Liver (tissue), 9 donors: ENCODE data around the gene MRGPRF. TPM values are rescaled to one million over a fixed set of nuclear protein-coding genes. Genes with fewer than 3 reads are reported as not detected.

ENCODE experiments used
- DNase-seq: peaks from one replicate; pipeline ENCODE4 v3.0.0-alpha.2; 2017; ENCODE audit warnings: low spot score
- H3K27ac ChIP-seq, 2 donors: one replicate each; pipeline ENCODE4 v1.7.0; 2013; ENCODE audit warnings: inconsistent platforms in 2 of 2, low read length in 2 of 2, control low read depth in 1 of 2, low read depth in 1 of 2, mild to moderate bottlenecking in 1 of 2
- H3K27me3 ChIP-seq, 4 donors: one replicate each; pipeline versions ENCODE4 v1.6.1 to v1.7.0; 2013; ENCODE audit warnings: low read length in 3 of 4, inconsistent platforms in 1 of 4, mild to moderate bottlenecking in 1 of 4, moderate library complexity in 1 of 4; ENCODE audit not compliant: control insufficient read depth in 4 of 4, insufficient read depth in 4 of 4
- H3K36me3 ChIP-seq, 4 donors: one replicate each; pipeline versions ENCODE4 v1.6.1 to v1.7.0; 2013; ENCODE audit warnings: low read length in 3 of 4, mild to moderate bottlenecking in 3 of 4, low read depth in 1 of 4, moderate library complexity in 1 of 4; ENCODE audit not compliant: control insufficient read depth in 4 of 4, insufficient read depth in 3 of 4
- H3K4me1 ChIP-seq, 4 donors: one replicate each; pipeline versions ENCODE4 v1.6.1 to v1.7.0; 2013; ENCODE audit warnings: low read length in 3 of 4, mild to moderate bottlenecking in 3 of 4, moderate library complexity in 1 of 4; ENCODE audit not compliant: control insufficient read depth in 4 of 4, insufficient read depth in 4 of 4
- H3K4me3 ChIP-seq, 3 donors: one replicate each; pipeline versions ENCODE4 v1.6.1 to v1.7.0; 2013; ENCODE audit warnings: low read length in 3 of 3, control low read depth in 1 of 3, low read depth in 1 of 3, mild to moderate bottlenecking in 1 of 3
- H3K9ac ChIP-seq, 2 donors: one replicate each; pipeline ENCODE4 v1.7.0; 2013; ENCODE audit warnings: low read length in 2 of 2, mild to moderate bottlenecking in 2 of 2, moderate library complexity in 2 of 2, control low read depth in 1 of 2, low read depth in 1 of 2
- H3K9me3 ChIP-seq, 4 donors: one replicate each; pipeline versions ENCODE4 v1.6.1 to v1.7.0; 2013; ENCODE audit warnings: low read length in 3 of 4; ENCODE audit not compliant: control insufficient read depth in 4 of 4
- EGR1 ChIP-seq, 2 donors: IDR thresholded peaks; 2 replicates each; pipeline ENCODE4 v1.6.1; 2016 to 2018; ENCODE audit warnings: antibody characterized with exemption in 2 of 2, low read depth in 2 of 2
- FOXA1 ChIP-seq: IDR thresholded peaks from 2 replicates; pipeline ENCODE4 v1.6.1; 2016; ENCODE audit warnings: antibody characterized with exemption
- FOXA2 ChIP-seq: IDR thresholded peaks from 2 replicates; pipeline ENCODE4 v1.6.1; 2016; ENCODE audit warnings: antibody characterized with exemption
- GABPA ChIP-seq, 2 donors: IDR thresholded peaks in 1 of 2; conservative IDR thresholded peaks in 1 of 2; 2 replicates each; pipeline ENCODE4 v1.6.1; 2016; ENCODE audit warnings: antibody characterized with exemption in 2 of 2, mild to moderate bottlenecking in 1 of 2, moderate library complexity in 1 of 2
- HNF4A ChIP-seq, 2 donors: conservative IDR thresholded peaks; 2 replicates each; pipeline ENCODE4 v1.6.1; 2016; ENCODE audit warnings: antibody characterized with exemption in 2 of 2, mild to moderate bottlenecking in 2 of 2
- HNF4G ChIP-seq: IDR thresholded peaks from 2 replicates; pipeline ENCODE4 v1.6.1; 2016; ENCODE audit warnings: antibody characterized with exemption
- JUND ChIP-seq, 2 donors: IDR thresholded peaks; 2 replicates each; pipeline ENCODE4 v1.6.1; 2016; ENCODE audit warnings: antibody characterized with exemption in 2 of 2
- SP1 ChIP-seq: IDR thresholded peaks from 2 replicates; pipeline ENCODE4 v1.6.1; 2018; ENCODE audit warnings: antibody characterized with exemption, mild to moderate bottlenecking
- YY1 ChIP-seq: IDR thresholded peaks from 2 replicates; pipeline ENCODE4 v1.6.1; 2016; ENCODE audit warnings: antibody characterized with exemption, mild to moderate bottlenecking
- WGBS: extraction: QIAGEN DNeasy Blood & Tissue Kit; methylation state at CpG from one replicate; pipeline ENCODE4 v1.1.7; 2013; 5-methylcytosine and 5-hydroxymethylcytosine counted together
- polyA plus RNA-seq, 2 donors: library from polyadenylated mRNA; stranded (reverse) in 1 of 2; unstranded in 1 of 2; fragments of 200-250 nt in 1 of 2; fragments of >200 nt in 1 of 2; fragmentation: Nextera tagmentation in 1 of 2; extraction: Ambion mirVana in 1 of 2; gene quantifications; one replicate each; pipeline versions ENCODE4 v1.2.1 to v1.2.3, GENCODE V29; 2013 to 2015
- total RNA-seq, 2 donors: library from RNA; depleted of rRNA; stranded (reverse); fragments of >200 nt; gene quantifications; one replicate each; pipeline ENCODE4 v1.2.3, GENCODE V29; 2014
- TF ChIP-seq, protein P1 (sequence below): IDR thresholded peaks from 2 replicates; pipeline ENCODE4 v1.6.1; 2016; ENCODE audit warnings: antibody characterized with exemption
- TF ChIP-seq, protein P2 (sequence below): fragments of 150-350 bp; IDR thresholded peaks from 2 replicates; pipeline ENCODE4 v1.5.1; 2017; ENCODE audit warnings: improper control_type of control experiment, low read depth, low read length; ENCODE audit not compliant: missing input control
- TF ChIP-seq, protein P3 (sequence below): IDR thresholded peaks from 2 replicates; pipeline ENCODE4 v1.6.1; 2016; ENCODE audit warnings: antibody characterized with exemption, mild to moderate bottlenecking
- TF ChIP-seq, protein P4 (sequence below): IDR thresholded peaks from 2 replicates; pipeline ENCODE4 v1.6.1; 2016; ENCODE audit warnings: antibody characterized with exemption
- TF ChIP-seq, protein P5 (sequence below): IDR thresholded peaks from 2 replicates; pipeline ENCODE4 v1.6.1; 2016; ENCODE audit warnings: antibody characterized with exemption
- donor health status: healthy.
- donor health status: healthy.
- donor health status: healthy.
- donor health status: healthy.
- donor health status: healthy.

Gene MRGPRF
- total and polyA plus RNA-seq, 4 donors = 1.1 to 4.8 (median 2.5) TPM

DNA sequence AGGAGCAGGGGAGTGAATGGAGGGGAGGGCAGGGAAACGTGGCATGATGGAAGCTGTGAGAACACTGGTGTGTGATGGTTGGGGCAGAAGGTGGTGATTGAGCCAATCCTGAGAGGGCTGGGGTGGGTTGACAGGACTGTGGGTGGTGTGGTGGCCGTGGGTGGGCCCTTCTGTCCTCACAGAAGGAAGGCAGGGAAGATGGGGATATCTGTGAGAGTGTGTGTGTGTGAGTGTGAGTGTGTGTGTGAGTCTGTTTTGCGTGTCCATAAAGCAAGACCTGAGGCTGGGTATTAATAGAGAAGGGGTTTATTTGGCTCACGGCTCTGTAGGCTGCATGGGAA lies 48.6 kb upstream of the MRGPRF start:
- TF ChIP-seq JUND (IDR thresholded peaks at IDR 0.05) (no peak), GABPA (IDR thresholded peaks at IDR 0.05 in 1 of 2, conservative IDR thresholded peaks at IDR 0.05 in 1 of 2) (no peak), HNF4G (no peak), HNF4A (conservative IDR thresholded peaks at IDR 0.05) (no peak), SP1 (no peak), EGR1 (IDR thresholded peaks at IDR 0.05; ENCODE audit: low read depth in 2 of 2) (no peak), FOXA2 (no peak), YY1 (no peak), FOXA1 (no peak)
- TF ChIP-seq, protein P1, sequence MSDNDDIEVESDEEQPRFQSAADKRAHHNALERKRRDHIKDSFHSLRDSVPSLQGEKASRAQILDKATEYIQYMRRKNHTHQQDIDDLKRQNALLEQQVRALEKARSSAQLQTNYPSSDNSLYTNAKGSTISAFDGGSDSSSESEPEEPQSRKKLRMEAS = no peak
- TF ChIP-seq, protein P2, sequence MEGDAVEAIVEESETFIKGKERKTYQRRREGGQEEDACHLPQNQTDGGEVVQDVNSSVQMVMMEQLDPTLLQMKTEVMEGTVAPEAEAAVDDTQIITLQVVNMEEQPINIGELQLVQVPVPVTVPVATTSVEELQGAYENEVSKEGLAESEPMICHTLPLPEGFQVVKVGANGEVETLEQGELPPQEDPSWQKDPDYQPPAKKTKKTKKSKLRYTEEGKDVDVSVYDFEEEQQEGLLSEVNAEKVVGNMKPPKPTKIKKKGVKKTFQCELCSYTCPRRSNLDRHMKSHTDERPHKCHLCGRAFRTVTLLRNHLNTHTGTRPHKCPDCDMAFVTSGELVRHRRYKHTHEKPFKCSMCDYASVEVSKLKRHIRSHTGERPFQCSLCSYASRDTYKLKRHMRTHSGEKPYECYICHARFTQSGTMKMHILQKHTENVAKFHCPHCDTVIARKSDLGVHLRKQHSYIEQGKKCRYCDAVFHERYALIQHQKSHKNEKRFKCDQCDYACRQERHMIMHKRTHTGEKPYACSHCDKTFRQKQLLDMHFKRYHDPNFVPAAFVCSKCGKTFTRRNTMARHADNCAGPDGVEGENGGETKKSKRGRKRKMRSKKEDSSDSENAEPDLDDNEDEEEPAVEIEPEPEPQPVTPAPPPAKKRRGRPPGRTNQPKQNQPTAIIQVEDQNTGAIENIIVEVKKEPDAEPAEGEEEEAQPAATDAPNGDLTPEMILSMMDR = no peak
- TF ChIP-seq, protein P3, sequence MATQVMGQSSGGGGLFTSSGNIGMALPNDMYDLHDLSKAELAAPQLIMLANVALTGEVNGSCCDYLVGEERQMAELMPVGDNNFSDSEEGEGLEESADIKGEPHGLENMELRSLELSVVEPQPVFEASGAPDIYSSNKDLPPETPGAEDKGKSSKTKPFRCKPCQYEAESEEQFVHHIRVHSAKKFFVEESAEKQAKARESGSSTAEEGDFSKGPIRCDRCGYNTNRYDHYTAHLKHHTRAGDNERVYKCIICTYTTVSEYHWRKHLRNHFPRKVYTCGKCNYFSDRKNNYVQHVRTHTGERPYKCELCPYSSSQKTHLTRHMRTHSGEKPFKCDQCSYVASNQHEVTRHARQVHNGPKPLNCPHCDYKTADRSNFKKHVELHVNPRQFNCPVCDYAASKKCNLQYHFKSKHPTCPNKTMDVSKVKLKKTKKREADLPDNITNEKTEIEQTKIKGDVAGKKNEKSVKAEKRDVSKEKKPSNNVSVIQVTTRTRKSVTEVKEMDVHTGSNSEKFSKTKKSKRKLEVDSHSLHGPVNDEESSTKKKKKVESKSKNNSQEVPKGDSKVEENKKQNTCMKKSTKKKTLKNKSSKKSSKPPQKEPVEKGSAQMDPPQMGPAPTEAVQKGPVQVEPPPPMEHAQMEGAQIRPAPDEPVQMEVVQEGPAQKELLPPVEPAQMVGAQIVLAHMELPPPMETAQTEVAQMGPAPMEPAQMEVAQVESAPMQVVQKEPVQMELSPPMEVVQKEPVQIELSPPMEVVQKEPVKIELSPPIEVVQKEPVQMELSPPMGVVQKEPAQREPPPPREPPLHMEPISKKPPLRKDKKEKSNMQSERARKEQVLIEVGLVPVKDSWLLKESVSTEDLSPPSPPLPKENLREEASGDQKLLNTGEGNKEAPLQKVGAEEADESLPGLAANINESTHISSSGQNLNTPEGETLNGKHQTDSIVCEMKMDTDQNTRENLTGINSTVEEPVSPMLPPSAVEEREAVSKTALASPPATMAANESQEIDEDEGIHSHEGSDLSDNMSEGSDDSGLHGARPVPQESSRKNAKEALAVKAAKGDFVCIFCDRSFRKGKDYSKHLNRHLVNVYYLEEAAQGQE = no peak
- TF ChIP-seq, protein P4, sequence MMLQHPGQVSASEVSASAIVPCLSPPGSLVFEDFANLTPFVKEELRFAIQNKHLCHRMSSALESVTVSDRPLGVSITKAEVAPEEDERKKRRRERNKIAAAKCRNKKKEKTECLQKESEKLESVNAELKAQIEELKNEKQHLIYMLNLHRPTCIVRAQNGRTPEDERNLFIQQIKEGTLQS = no peak
- TF ChIP-seq, protein P5, sequence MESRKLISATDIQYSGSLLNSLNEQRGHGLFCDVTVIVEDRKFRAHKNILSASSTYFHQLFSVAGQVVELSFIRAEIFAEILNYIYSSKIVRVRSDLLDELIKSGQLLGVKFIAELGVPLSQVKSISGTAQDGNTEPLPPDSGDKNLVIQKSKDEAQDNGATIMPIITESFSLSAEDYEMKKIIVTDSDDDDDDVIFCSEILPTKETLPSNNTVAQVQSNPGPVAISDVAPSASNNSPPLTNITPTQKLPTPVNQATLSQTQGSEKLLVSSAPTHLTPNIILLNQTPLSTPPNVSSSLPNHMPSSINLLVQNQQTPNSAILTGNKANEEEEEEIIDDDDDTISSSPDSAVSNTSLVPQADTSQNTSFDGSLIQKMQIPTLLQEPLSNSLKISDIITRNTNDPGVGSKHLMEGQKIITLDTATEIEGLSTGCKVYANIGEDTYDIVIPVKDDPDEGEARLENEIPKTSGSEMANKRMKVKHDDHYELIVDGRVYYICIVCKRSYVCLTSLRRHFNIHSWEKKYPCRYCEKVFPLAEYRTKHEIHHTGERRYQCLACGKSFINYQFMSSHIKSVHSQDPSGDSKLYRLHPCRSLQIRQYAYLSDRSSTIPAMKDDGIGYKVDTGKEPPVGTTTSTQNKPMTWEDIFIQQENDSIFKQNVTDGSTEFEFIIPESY = no peak
- Histone ChIP-seq H3K27ac (no peak overlapping the region), H3K4me1 (no peaks in the 10 kb centered on the region), H3K27me3 (no peaks in the 10 kb centered on the region), H3K9me3 (no peaks in the 10 kb centered on the region), H3K9ac (no peak overlapping the region), H3K36me3 (peaks cover 5 to 60% (median 8%) of the 10 kb centered on the region in 4 donors), H3K4me3 (no peak overlapping the region)
- DNase-seq = no peak
- WGBS = 89% methylated on average over 4 of the region's 4 CpGs
